ENCODE measurements around the gene AUH.

DNA sequence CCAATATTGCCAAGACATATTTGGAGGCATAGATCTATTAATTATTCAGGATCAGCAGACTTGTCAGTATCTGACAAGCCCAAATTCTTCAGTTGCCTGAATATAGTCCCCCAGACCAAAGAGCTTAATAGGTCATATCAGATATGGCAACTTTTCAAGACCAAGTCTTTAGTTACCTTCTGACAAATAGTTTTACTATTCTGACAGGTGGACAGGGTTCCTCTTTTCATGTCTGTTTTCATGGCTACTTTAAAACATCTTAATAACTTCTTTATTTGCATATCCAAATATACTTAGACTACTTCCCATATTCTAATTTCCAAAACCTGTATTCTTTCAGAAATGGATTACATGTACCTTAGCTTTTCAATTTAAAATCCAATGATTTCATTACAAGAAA, 65.4 kb downstream of the AUH start:
- TF ChIP-seq, protein P1, sequence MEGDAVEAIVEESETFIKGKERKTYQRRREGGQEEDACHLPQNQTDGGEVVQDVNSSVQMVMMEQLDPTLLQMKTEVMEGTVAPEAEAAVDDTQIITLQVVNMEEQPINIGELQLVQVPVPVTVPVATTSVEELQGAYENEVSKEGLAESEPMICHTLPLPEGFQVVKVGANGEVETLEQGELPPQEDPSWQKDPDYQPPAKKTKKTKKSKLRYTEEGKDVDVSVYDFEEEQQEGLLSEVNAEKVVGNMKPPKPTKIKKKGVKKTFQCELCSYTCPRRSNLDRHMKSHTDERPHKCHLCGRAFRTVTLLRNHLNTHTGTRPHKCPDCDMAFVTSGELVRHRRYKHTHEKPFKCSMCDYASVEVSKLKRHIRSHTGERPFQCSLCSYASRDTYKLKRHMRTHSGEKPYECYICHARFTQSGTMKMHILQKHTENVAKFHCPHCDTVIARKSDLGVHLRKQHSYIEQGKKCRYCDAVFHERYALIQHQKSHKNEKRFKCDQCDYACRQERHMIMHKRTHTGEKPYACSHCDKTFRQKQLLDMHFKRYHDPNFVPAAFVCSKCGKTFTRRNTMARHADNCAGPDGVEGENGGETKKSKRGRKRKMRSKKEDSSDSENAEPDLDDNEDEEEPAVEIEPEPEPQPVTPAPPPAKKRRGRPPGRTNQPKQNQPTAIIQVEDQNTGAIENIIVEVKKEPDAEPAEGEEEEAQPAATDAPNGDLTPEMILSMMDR (conservative IDR thresholded peaks at IDR 0.05; ENCODE audit: low read length) = no peak
- no peak for TF ChIP-seq EZH2phosphoT487 (IDR thresholded peaks at IDR 0.05; ENCODE audit: borderline replicate concordance, low read depth, low read length)
